ENCODE data around the gene MYBPC2. TPM values are rescaled to one million over a fixed set of nuclear protein-coding genes. Genes with fewer than 3 reads are reported as not detected.
A peak's percentile ranks its signal among the peaks of the same experiment; 100 is the strongest.

MYBPC2 gene
- total and polyA plus RNA-seq, 9 of the 15 experiments (the other 6 are each of a cell fraction or from before 2014, with no cell fraction given): 0.01 to 0.14 (median 0.04) TPM; not detected in 6

DNA sequence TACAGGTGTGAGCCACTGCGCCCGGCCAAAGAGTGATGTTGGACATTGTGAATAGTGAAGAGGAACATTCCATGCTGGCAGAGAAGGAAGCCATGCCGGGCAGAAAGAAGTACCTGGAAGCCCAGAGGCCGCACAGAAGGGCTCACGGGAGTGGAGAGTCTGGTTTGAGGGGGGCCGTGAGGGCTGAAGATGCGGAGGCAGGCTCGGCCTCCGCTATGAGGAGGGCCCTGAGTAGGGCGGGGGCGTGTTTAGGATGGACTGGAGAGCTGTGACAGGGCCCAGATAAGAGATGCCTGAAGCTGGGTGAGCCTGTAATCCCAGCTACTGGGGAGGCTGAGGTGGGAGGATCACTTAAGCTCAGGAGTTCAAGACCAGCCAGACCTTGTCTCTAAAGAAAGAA lies 76.7 kb downstream of the MYBPC2 start:
- Histone ChIP-seq H3K9me1 (ENCODE audit: control insufficient read depth, insufficient read depth, low read length) (peaks cover 4% of the 10 kb centered on the region), H3K36me3 (ENCODE audit: control insufficient read depth, insufficient read depth, low read length) (no peaks in the 10 kb centered on the region), H3K9ac (ENCODE audit: insufficient read depth in 1 of 2, low read depth in 2 of 2, low read length in 2 of 2) (0 out of 4 replicates have a peak overlapping the region, but pooled peaks of 1 of the 2 experiments have one; percentile 43), H3K9me3 (replicated peaks; ENCODE audit: control insufficient read depth, insufficient read depth, low read depth, low read length) (no peaks in the 10 kb centered on the region), H3K4me1 (replicated peaks in 1 of 2; ENCODE audit: control insufficient read depth in 2 of 2, insufficient read depth in 2 of 2, low read length in 2 of 2) (peaks cover 5 to 60% of the 10 kb centered on the region in 2 experiments; a peak in 4 of 5 replicates), H2AFZ (ENCODE audit: low read depth, low read length) (no peak overlapping the region), H4K20me1 (replicated peaks; ENCODE audit: control insufficient read depth, insufficient read depth, low read length) (no peaks in the 10 kb centered on the region), H3K79me2 (ENCODE audit: control insufficient read depth, insufficient read depth, low read length) (no peaks in the 10 kb centered on the region; the same call in 2 of the 3 replicates), H3K27ac (ENCODE audit: extremely low read depth, low read depth, low read length) (no peak overlapping the region), H3K27me3 (ENCODE audit: control insufficient read depth in 2 of 2, insufficient read depth in 2 of 2, low read length in 2 of 2) (no peaks in the 10 kb centered on the region), H3K4me3 (no peak overlapping the region), H3K4me2 (ENCODE audit: insufficient read depth, low read length) (no peak overlapping the region)
- TF ChIP-seq KDM1A (IDR thresholded peaks at IDR 0.05): peak in 1 of 2 experiments; percentile 22; a peak in 1 of 4 replicates
- no peak for TF ChIP-seq PHF21A (IDR thresholded peaks at IDR 0.05; ENCODE audit: borderline replicate concordance, low read depth)
- peak; percentile 80 for TF ChIP-seq EGR1 (conservative IDR thresholded peaks at IDR 0.05)
- TF ChIP-seq SNIP1 (IDR thresholded peaks at IDR 0.05; ENCODE audit: low read depth): no peak
- no peak for TF ChIP-seq MED1 (CRISPR knock-in tag; IDR thresholded peaks at IDR 0.05; ENCODE audit: borderline replicate concordance)
- ATAC-seq (no peak), FAIRE-seq (no peak), DNase-seq (ENCODE audit: extremely low read depth in 1 of 4, low spot score in 3 of 4) (peak; percentile 40 to 68 (median 54))
- WGBS (ENCODE audit: insufficient coverage, low coverage, missing lambda C conversion rate): 42% methylated on average over 11 of the region's 11 CpGs
- in situ Hi-C loops (cut with MboI) (no loop called here), intact Hi-C loops (cut with micrococcal nuclease) (no loop called here)
- POLR2A ChIA-PET: interaction anchor here (1.0 to 1.1 kb wide), 2 partner anchors 10 to 152 kb away, joined by 3 read pairs; no protein-coding TSS in a partner anchor
- CTCF ChIA-PET (ENCODE audit: low intra/inter-chr PET ratio): no interaction called here
- no TSS peak for BruUV-seq (replicated peaks)

GRCh38 chr19:50510121-50510670 lies 77.5 kb downstream of the MYBPC2 start:
- no peaks in the 10 kb centered on the region for H3K9me3 ChIP-seq (replicated peaks; ENCODE audit: control insufficient read depth, insufficient read depth, low read depth, low read length)
- no peaks in the 10 kb centered on the region for H4K20me1 ChIP-seq (replicated peaks; ENCODE audit: control insufficient read depth, insufficient read depth, low read length)
- no peak overlapping the region for H2AFZ ChIP-seq (ENCODE audit: low read depth, low read length)
- peak overlapping the region; percentile 55; the same call in 1 of the 2 replicates for H3K4me3 ChIP-seq
- H3K4me2 ChIP-seq (ENCODE audit: insufficient read depth, low read length): peak overlapping the region; percentile 85
- ATAC-seq (no peak), DNase-seq (ENCODE audit: extremely low read depth in 1 of 4, low spot score in 3 of 4) (no peak), FAIRE-seq (no peak)
- H3K36me3 ChIP-seq (ENCODE audit: control insufficient read depth, insufficient read depth, low read length): no peaks in the 10 kb centered on the region
- peaks cover 5 to 68% of the 10 kb centered on the region in 2 experiments; a peak in 4 of 5 replicates for H3K4me1 ChIP-seq (replicated peaks in 1 of 2; ENCODE audit: control insufficient read depth in 2 of 2, insufficient read depth in 2 of 2, low read length in 2 of 2)
- POLR2A ChIA-PET: interaction anchor here (0.6 to 1.0 kb wide), 2 partner anchors 9 to 153 kb away, joined by 3 read pairs; no protein-coding TSS in a partner anchor
- no peaks in the 10 kb centered on the region for H3K27me3 ChIP-seq (ENCODE audit: control insufficient read depth in 2 of 2, insufficient read depth in 2 of 2, low read length in 2 of 2)
- peak overlapping the region; percentile 58 to 93 for H3K9ac ChIP-seq (ENCODE audit: insufficient read depth in 1 of 2, low read depth in 2 of 2, low read length in 2 of 2)
- CTCF ChIA-PET (ENCODE audit: low intra/inter-chr PET ratio): no interaction called here
- peak overlapping the region; percentile 74; the same call in 1 of the 3 replicates for H3K27ac ChIP-seq (ENCODE audit: extremely low read depth, low read depth, low read length)
- H3K9me1 ChIP-seq (ENCODE audit: control insufficient read depth, insufficient read depth, low read length): peaks cover 4% of the 10 kb centered on the region
- H3K79me2 ChIP-seq (ENCODE audit: control insufficient read depth, insufficient read depth, low read length): no peaks in the 10 kb centered on the region; the same call in 2 of the 3 replicates
- WGBS (ENCODE audit: insufficient coverage, low coverage, missing lambda C conversion rate): 84% methylated on average over 26 of the region's 26 CpGs
- intact Hi-C loops (cut with micrococcal nuclease) (no loop called here), in situ Hi-C loops (cut with MboI) (no loop called here)
- BruUV-seq (replicated peaks): TSS peak; percentile 59
- TF ChIP-seq ZNF140 (CRISPR knock-in tag; IDR thresholded peaks at IDR 0.05): no peak
- TF ChIP-seq, protein P1, sequence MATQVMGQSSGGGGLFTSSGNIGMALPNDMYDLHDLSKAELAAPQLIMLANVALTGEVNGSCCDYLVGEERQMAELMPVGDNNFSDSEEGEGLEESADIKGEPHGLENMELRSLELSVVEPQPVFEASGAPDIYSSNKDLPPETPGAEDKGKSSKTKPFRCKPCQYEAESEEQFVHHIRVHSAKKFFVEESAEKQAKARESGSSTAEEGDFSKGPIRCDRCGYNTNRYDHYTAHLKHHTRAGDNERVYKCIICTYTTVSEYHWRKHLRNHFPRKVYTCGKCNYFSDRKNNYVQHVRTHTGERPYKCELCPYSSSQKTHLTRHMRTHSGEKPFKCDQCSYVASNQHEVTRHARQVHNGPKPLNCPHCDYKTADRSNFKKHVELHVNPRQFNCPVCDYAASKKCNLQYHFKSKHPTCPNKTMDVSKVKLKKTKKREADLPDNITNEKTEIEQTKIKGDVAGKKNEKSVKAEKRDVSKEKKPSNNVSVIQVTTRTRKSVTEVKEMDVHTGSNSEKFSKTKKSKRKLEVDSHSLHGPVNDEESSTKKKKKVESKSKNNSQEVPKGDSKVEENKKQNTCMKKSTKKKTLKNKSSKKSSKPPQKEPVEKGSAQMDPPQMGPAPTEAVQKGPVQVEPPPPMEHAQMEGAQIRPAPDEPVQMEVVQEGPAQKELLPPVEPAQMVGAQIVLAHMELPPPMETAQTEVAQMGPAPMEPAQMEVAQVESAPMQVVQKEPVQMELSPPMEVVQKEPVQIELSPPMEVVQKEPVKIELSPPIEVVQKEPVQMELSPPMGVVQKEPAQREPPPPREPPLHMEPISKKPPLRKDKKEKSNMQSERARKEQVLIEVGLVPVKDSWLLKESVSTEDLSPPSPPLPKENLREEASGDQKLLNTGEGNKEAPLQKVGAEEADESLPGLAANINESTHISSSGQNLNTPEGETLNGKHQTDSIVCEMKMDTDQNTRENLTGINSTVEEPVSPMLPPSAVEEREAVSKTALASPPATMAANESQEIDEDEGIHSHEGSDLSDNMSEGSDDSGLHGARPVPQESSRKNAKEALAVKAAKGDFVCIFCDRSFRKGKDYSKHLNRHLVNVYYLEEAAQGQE (IDR thresholded peaks at IDR 0.05; ENCODE audit: borderline replicate concordance): no peak
- TF ChIP-seq, protein P1 (CRISPR knock-in tag; IDR thresholded peaks at IDR 0.05; ENCODE audit: low read depth): no peak

All from K562 (cell line).